CD4-positive, alpha-beta T cell treated with Interleukin-6 for 4 hours (primary cell): ENCODE results near the gene ACKR2.
"Not testable (repeated sequence)": the region's sequence is repeated elsewhere in the genome, so short reads cannot be mapped to it uniquely, and the experiment has no call there.

Source experiments
- DNase-seq: peaks from one replicate; pipeline ENCODE4 v3.0.0-alpha.2; 2020; ENCODE audit warnings: mixed read lengths

ACKR2 gene

DNA sequence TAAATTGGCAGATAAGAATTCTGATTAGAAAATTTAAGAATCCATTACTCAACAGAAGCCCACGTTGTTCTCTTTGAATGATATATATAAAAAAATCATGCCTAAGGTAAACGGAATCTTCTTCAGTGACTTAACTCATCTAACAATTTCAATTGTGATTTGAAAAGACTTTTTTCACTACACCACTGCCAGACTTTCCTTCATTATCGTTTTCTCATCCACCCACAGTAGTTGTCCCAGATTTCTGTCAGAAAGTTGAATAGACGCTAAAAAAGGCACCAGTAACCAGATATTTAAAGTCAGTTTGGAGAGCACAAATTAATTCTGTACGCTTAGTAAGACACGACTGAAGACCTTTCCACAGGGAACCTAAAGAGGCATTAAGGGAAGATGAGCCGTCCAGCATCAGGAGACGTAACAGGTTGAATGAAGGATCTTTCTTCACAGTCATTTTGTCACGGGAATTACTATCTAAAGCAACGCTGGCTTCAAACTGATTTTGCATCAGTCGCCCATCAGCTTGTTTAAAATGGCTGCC, 6.3 kb upstream of the ACKR2 start:
- no peak for DNase-seq

DNA sequence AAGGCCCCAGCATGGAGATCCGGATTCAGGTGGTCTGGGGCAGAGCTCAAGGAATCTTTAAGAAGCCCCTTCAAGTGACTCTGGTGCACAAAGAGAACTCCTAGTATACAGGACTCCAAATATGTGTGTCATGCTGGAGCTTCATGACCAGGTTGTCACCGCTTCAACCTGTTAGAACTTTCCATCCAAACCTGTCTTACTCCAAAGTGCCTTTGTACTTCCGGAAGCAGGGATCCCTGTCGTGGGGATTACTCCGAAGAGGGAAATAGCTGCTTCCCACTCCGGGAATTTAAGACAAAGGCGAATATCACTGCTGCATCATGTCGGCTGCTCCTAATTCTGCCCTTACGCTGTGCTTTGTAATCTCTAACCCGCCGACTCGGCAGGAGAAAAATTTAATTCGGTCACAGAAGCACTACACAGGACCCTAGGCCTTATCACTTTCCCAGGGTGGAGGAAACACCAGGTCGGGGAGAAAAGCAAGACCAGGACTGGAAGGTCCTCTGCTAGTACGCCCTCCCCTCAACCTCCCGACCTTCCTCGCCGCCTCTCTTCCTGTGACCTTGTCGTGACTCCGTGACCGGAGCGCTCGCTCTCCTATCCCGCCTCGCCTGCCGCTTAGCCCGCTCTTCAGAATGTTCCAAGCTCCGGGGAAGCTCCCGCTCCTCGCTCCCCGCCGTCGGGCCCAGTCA, 5.7 kb upstream of the ACKR2 start:
- peak; percentile 27 for DNase-seq

DNA sequence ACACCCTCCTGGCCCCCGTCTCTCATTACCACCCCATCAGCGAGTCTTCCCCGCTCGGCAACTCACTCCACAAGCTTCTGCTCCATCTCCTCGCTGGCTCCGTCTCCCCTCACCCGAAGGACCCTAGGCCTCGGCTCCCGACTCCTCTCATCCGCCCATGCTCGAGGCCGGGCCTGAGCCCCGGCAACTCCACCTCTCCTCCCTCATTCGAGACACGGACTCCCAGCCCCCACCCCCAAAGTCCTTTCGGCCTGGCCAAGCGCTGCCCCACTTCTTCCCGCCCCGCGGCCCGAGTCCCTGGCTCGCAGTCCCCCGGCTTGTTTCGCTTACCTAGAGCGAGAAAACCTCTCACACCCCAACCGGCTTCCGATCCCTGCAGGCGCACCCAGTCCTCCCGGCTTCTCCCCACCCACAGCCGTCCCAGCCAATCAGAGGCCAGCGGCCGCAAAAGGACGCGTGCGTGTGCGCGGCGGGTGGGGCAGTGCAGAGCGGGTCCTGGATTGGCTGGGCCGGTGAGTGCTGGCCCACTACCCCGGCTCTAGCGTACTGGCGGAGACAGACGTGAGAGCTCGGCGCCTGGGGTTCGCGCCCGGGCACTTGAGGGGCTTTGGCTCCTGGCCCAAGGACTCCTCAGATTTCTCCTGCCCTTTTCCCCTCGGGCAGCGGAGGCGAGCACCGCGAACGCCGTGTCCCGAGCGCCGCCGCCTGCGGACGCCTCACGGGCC, 5.0 kb upstream of the ACKR2 start, which contains the start of gene HIGD1A:
TSS of gene HIGD1A (minus strand) at position 385 of the 725 bp plus-strand sequence. CDS start 10,237 bp downstream, outside the sequence.
- DNase-seq = peak; percentile 95

DNA sequence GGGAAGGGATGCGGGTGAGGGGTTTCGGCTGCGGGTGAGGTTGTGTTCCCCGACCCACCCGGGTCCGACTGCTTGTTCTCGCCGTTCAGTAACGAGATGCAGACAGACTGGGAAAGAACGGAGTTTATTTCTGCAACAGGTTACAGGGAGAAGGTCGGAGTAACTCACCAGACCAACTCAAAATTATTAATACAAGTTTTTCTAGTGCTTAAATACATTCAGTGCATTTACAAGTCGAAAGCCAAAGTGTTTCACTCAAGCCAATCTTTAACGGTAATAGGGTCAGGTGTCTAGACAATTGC, 4.5 kb upstream of the ACKR2 start:
- no peak for DNase-seq

DNA sequence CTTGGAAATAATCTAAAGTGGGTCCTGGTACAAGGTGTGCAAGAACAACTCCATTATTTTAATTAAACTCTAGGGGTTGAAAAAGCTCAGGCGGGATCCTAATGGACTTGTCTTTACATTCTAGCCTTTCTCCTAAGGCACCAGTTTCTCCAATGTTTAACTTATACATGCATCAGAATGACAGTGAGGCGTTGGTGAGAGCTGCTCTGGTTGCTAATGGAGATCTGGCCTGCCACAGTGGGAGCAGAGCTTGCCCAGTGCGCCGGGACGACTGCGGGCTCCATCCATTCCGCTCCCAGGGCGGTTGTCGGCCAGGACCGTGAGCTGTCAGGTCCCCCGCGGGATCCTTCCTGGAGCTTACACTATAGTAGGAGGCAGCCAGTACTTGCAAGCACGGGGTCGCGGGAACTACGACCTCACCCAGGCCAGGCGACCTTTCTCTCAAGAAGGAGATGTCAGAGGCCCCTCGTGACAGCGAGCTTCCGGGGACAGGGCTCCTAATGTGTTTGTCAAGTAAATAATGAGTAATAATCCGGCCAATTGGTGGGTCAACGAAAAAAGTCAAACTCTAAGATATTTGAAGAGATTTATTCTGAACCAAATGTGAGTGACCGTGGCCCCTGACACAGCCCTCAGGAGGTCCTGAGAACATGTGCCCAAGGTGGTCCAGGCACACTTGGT, 4.0 kb upstream of the ACKR2 start:
- no peak for DNase-seq

DNA sequence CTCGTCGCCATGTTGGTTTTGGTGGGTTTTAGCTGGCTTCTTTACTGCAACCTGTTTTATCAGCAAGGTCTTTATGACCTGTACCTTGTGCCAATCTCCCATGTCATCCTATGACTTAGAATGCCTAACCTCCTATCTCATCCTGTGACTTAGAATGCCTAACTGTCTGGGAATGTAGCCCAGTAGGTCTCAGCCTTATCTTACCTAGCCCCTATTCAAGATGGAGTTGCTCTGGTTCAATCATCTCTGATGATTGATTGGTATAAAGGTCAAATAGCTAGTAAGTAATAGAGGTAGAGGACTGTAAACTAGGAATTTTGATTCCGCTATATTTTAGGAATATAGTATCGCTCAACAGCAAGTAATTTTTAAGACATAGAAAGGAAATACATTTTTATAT, 1.3 kb upstream of the ACKR2 start:
- no peak for DNase-seq

DNA sequence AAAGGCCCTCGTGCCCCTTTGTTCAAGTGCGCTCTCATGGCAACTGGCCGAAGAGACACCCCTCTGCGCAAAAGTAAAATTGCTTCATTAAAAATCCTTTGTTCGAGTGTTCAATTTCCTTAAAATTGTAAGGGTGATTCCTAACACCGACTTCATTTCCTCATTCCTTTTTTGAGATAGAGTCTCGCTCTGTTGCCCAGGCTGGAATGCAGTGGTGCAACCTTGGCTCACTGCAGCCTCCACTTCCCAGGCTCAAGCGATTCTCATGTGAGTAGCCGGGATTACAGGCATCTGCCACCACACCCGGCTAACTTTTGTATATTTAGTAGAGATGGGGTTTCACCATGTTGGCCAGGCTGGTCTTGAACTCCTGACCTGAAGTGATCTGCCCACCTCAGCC, 1.5 kb downstream of the ACKR2 start:
- DNase-seq = not testable (repeated sequence)

DNA sequence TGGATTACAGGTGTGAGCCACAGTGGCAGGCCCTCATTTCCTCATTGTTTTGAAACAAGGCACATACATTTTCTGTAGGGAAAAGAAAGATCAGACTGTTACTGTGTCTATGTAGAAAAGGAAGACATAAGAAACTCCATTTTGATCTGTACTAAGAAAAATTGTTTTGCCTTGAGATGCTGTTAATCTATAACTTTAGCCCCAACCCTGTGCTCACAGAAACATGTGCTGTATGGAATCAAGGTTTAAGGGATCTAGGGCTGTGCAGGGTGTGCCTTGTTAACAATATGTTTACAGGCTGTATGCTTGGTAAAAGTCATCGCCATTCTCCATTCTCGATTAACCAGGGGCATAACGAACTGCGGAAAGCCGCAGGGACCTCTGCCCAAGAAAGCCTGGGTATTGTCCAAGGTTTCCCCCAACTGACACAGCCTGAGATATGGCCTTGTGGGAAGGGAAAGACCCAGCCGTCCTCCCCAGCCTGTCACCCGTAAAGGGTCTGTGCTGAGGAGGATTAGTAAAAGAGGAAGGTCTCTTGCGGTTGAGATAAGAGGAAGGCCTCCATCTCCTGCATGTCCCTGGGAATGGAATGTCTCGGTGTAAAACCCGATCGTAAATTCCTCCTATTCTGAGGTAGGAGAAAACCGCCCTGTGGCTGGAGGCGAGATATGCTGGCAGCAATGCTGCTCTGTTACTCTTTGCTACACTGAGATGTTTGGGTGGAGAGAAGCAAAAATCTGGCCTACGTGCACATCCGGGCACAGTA, 2.1 kb downstream of the ACKR2 start:
- DNase-seq = not testable (repeated sequence)

DNA sequence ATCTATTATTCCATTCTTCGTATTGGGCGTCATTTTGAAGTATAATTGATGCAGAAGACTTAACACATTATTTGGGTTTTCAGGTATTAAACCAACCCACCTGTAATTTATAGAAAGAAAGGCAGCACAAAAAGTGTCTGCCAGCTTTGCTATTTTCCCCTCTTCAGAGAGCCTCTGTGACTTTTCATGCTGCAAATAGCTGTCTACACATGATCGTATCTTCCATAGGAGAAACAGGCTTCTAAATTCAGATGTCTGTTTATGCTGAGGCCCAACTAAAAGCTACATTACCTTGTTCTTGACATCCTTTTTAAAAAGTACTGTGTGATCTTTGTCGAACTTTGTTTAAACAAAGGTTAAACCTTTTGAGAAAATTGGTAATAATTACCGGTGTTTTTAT, 5.0 kb downstream of the ACKR2 start:
- DNase-seq = no peak

DNA sequence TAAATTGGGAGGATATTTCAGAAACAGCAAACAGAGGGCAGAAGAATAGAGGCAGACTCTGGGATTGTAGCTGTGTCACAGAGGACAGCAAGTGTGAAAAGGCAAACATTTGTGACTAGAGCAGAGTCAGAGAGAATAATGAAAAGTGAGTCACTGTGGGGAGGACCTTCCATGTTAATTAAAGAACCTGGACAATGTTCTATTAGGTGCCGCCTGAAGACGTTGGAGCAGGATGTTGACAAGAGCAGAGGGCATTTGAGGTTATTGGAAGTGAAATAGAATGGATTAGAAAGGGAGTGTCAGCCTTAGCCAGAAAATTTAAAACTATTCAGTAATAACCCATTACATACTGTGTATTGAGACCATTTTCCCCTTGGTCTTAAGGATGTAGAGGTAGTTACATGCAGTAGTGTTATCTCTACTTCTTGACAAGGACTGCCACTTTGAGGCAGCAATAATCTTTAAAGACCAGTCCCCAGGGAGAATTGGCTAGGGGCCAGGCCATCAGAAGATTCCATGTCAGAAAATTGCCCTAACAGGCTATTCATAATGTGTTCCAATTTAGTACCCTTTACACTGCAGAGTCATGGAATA, 5.8 kb downstream of the ACKR2 start:
- DNase-seq = no peak

DNA sequence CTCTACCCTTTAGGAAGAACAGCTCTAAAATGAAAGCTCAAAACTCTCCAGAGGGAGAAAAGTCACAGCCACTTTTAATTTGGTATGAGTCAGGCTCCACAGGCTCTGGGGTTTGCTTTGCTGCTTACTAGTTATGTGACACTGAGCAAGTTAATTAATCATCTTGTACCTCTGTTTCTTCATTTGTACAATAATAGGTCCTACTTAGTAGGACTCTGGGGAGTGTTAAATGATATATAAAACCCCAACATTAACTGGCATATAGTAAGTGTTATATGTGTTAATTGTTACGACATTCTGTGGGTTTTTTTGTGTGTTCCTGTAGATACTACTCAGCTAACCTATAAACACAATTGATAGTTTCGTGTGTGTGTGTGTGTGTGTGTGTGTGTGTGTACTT, 6.6 kb downstream of the ACKR2 start:
- no peak for DNase-seq

DNA sequence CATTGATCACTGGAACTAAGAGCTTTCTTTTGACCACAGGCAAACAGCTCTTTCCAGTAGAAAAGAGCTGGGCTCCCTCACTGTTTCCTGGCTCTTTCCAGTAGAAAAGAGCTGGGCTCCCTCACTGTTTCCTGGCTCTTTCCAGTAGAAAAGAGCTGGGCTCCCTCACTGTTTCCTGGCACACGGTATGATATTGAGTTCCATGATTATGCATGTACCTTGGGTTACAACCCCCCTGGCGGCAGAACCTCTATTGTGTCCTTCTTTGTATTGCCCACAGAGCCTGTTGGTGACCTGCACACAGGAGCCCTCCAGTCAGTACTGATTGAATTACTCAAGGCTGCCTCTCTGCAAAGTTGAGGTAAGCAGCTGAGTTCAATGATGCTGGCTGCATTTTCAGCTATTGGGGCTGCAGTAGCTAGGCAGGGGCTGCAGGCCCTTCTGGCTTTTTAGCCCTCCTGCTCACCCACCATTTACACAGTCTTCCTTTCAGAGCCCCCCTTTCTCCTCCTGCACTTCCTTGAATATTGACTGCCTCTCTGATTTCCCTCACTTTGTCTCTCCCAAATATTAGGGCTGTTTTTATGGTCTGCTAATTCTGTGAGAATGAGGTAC, 10.2 kb downstream of the ACKR2 start:
- DNase-seq = no peak

DNA sequence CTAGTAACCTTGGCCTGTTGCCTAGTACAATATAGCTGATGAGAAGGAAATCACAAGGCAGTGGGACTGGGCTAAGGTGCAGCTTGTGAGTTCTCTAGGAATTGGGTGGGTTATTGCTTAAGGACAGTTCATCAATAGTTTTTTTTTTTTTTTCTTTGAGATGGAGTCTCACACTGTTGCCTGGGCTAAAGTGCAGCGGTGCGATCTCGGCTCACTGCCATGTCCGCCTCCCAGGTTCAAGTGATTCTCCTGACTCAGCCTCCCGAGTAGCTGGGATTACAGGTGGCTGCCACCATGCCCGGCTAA, 11.5 kb downstream of the ACKR2 start:
- DNase-seq = no peak

DNA sequence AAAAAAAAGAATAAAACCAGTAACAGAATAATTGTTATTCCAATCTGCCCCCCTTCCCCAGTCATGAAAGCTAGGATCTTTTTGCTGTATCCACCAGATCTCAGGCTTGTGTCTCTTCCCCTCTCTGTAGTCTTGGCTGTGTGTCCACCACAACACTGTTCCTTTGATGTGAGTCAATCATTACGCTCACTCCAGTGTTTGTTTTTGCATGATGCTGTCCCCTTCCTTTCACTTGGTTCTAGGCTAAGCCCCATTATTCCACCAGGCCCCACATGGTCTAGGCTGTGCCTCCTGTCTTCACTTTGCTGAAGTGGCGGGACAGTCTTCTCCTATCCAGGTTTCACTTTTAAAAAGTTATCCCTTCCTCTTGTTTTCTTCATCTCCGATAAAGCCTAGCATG, 13.6 kb downstream of the ACKR2 start:
- no peak for DNase-seq

DNA sequence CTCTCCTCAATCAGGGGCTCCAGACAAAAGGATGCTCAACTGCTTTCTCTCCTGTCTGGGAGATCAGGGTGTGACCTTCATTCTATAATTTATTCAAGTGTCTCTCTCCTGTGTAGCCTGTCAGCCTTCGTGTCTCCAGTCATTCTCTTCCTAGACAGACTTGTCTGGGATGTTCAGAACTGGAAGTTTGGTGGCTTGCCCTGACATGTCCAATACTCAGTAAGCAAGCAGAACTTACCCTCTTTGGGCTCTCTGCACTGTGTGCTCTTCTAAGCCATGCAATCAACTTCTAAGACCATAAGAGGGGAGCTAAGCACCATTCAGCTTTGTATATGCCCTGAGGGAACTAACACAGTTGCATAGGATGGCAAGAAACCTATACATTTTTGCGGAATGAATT, 14.1 kb downstream of the ACKR2 start:
- no peak for DNase-seq

DNA sequence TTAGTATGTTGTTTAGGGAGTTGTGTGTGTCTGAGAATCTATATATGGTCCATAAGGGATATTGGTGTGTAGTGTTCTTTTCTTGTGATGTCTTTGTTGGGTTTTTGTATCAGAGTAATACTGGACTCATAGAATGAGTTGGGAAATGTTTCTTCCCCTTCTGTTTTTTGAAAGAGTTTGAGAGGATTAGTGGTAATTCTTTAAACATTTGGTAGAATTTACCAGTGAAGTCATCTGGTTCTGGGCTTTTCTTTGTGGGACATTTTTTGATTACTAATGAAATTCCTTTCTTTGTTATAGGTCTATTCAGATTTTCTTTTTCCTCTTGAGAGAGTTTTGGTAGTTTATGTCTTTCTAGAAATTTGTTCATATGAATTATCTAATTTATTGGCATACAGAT, 16.9 kb downstream of the ACKR2 start:
- no peak for DNase-seq

DNA sequence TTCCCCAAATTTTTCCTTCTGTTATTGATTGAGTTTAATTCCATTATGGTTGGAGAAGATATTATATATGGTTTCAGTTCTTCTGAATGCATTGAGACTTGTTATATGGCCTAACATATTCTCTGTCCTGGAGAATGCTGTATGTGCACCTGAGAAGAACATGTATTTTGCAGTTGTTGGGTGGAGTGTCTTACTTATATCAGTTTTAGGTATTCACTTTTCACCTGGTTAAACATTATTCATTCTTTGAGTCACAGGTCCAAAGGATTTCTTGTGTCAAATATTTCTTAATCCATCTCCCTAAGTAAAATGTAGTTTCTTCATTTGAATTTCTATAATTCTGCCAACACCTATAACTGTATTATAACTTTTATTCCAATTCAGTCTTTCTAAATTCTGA, 17.8 kb downstream of the ACKR2 start:
- DNase-seq = no peak

DNA sequence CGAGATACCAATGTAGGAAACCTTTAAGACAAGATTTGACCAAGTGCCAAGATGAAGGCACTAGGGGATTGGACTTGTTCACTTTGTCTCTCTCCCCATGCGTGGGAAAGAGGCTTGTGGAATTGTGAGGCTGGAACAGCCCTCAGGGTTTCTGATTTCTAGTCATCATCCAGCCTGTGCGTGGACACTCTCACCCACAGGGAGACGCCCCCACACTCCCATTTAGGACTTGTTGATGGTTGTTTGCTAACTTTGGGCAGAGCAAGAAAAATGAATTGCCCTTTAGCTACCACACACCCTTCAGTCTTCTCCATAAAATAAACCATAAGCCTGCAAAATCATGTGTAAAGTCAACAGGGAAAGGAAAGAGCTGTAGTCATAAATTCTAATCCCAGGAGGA, 18.4 kb downstream of the ACKR2 start:
- DNase-seq = no peak

DNA sequence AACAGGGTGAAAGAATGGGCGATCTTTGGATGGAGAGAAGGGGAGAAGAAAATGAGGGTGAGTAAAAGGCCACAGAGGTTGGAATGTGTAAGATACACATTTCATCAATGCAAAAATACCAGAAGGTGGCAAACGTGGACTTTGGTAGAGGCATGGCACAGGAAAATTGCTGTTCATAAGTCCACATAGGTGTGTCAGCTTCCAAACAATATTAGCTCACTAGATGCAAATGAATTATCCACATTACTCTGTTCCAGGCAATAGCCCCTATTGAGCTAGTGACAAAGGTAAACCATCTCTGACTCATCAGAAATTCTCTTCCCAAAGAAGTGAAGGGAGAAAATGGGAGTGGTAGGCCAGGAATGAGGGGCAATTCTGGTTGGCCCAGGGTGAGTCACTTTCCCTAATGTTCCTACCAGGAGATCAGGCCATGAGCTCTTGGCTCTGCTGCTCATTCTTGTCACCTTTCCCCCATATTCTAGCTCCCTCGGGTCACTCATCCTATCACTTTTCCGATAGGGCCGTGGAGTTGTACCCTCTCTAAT, 19.9 kb downstream of the ACKR2 start:
- DNase-seq = no peak

DNA sequence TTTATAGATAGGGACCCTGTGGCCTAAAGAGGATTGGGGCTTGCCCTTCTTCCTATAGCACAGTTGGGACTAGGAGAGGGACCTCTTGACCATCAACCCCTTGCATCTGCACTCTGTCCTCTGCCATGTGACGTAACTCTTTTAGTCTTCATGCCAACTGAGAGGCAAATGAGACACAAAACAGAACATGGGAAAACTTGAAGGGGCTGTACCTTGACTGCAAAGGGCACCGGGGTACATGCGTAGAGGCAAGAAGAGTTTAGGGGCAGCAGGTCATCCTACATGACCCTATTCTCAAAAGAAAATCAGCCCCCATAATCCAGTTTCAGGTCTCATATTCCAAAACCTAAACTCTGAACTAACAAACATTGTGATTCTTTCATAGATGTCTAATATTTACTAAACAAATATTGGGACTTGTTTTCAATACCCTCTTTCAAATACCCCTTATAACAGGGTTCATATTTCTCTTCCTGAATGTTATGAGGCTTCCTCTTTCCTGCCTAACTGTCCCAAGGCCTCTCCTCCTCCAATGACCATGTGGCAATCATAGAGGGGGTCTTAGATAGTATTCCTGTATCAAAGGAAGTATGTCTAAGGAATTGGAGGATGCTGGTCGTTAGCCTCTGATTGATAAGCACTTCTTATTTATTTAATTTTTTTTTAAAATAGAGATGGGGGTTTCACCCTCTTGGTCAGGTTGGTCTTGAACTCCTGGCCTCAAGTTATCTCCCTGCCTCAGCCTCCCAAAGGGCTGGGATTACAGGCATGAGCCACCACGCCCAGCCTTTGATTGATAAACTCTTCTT, 20.6 kb downstream of the ACKR2 start:
- no peak for DNase-seq
